ENCODE data around the gene FLNC.

FLNC gene

GRCh38 chr7:128879939-128880746, 49.9 kb downstream of the FLNC start:
- Histone ChIP-seq H3K27ac (no peak overlapping the region), H3K36me3 (replicated peaks) (no peaks in the 10 kb centered on the region), H3K4me3 (ENCODE audit: low read depth, low read length) (no peak overlapping the region), H3K27me3 (replicated peaks) (no peaks in the 10 kb centered on the region)
- peak; percentile 54 for DNase-seq
- TF ChIP-seq CTCF (IDR thresholded peaks at IDR 0.05; ENCODE audit: low read depth, low read length, missing control alignments) = peak; percentile 87
- in situ Hi-C loops (cut with HindIII; ENCODE audit: low pct_ligation_motif_present, low sequenced_read_pairs) = no loop called here

GRCh38 chr7:128880791-128881457, 50.7 kb downstream of the FLNC start:
- H3K36me3 ChIP-seq (replicated peaks) = no peaks in the 10 kb centered on the region
- in situ Hi-C loops (cut with HindIII; ENCODE audit: low pct_ligation_motif_present, low sequenced_read_pairs) = no loop called here
- no peak for DNase-seq
- H3K27me3 ChIP-seq (replicated peaks) = no peaks in the 10 kb centered on the region
- no peak for TF ChIP-seq CTCF (IDR thresholded peaks at IDR 0.05; ENCODE audit: low read depth, low read length, missing control alignments)
- H3K4me3 ChIP-seq (ENCODE audit: low read depth, low read length) = no peak overlapping the region
- H3K27ac ChIP-seq = no peak overlapping the region

GRCh38 chr7:128881458-128882125, 51.4 kb downstream of the FLNC start:
- no peak overlapping the region for H3K27ac ChIP-seq
- no peaks in the 10 kb centered on the region for H3K27me3 ChIP-seq (replicated peaks)
- in situ Hi-C loops (cut with HindIII; ENCODE audit: low pct_ligation_motif_present, low sequenced_read_pairs) = no loop called here
- no peaks in the 10 kb centered on the region for H3K36me3 ChIP-seq (replicated peaks)
- H3K4me3 ChIP-seq (ENCODE audit: low read depth, low read length) = no peak overlapping the region
- DNase-seq = no peak
- no peak for TF ChIP-seq CTCF (IDR thresholded peaks at IDR 0.05; ENCODE audit: low read depth, low read length, missing control alignments)

GRCh38 chr7:128882134-128882533, 51.9 kb downstream of the FLNC start:
- TF ChIP-seq CTCF (IDR thresholded peaks at IDR 0.05; ENCODE audit: low read depth, low read length, missing control alignments) = no peak
- Histone ChIP-seq H3K27me3 (replicated peaks) (no peaks in the 10 kb centered on the region), H3K4me3 (ENCODE audit: low read depth, low read length) (no peak overlapping the region), H3K36me3 (replicated peaks) (no peaks in the 10 kb centered on the region), H3K27ac (no peak overlapping the region)
- no peak for DNase-seq
- in situ Hi-C loops (cut with HindIII; ENCODE audit: low pct_ligation_motif_present, low sequenced_read_pairs) = no loop called here

GRCh38 chr7:128883622-128884448, 53.6 kb downstream of the FLNC start:
- peak; percentile 70 for DNase-seq
- Histone ChIP-seq H3K27me3 (replicated peaks) (no peaks in the 10 kb centered on the region), H3K4me3 (ENCODE audit: low read depth, low read length) (no peak overlapping the region), H3K36me3 (replicated peaks) (no peaks in the 10 kb centered on the region), H3K27ac (no peak overlapping the region)
- TF ChIP-seq CTCF (IDR thresholded peaks at IDR 0.05; ENCODE audit: low read depth, low read length, missing control alignments) = peak; percentile 95
- in situ Hi-C loops (cut with HindIII; ENCODE audit: low pct_ligation_motif_present, low sequenced_read_pairs) = no loop called here
